GM06990 (cell line): ENCODE measurements around the gene FAM20C.

Experiments used
- DNase-seq: peaks from one replicate; pipeline ENCODE4 v3.0.0-alpha.2; 2011; ENCODE audit not compliant: insufficient read length; ENCODE audit errors: extremely low read depth
- H3K27me3 ChIP-seq: replicated peaks from 2 replicates; pipeline ENCODE4 v1.6.0; 2011; ENCODE audit warnings: low read length; ENCODE audit not compliant: control insufficient read depth, insufficient read depth
- H3K36me3 ChIP-seq: 2 replicates; pipeline ENCODE4 v1.5.1; 2011; ENCODE audit warnings: low read length; ENCODE audit not compliant: control insufficient read depth, insufficient read depth
- H3K4me3 ChIP-seq: replicated peaks from 2 replicates; pipeline ENCODE4 v1.5.1; 2011; ENCODE audit warnings: low read depth, mild to moderate bottlenecking, control low read depth, low read length
- CTCF ChIP-seq: IDR thresholded peaks from 2 replicates; pipeline ENCODE4 v1.5.1; 2011; ENCODE audit warnings: low read length, control low read depth, mild to moderate bottlenecking, inconsistent platforms; ENCODE audit not compliant: insufficient read depth, poor library complexity, severe bottlenecking

The FAM20C gene

GRCh38 chr7:234051-234707 is 41.8 kb downstream of the FAM20C start:
- no peak for DNase-seq
- no peaks in the 10 kb centered on the region for H3K36me3 ChIP-seq
- no peak overlapping the region for H3K4me3 ChIP-seq
- no peaks in the 10 kb centered on the region for H3K27me3 ChIP-seq
- TF ChIP-seq CTCF = no peak

GRCh38 chr7:234708-235553 is 42.6 kb downstream of the FAM20C start:
- no peak for TF ChIP-seq CTCF
- no peak for DNase-seq
- Histone ChIP-seq H3K4me3 (no peak overlapping the region), H3K27me3 (no peaks in the 10 kb centered on the region), H3K36me3 (no peaks in the 10 kb centered on the region)

- no peak for TF ChIP-seq CTCF
- Histone ChIP-seq H3K36me3 (no peaks in the 10 kb centered on the region), H3K27me3 (no peaks in the 10 kb centered on the region), H3K4me3 (no peak overlapping the region)
- no peak for DNase-seq
These were observed 43.4 kb downstream of the FAM20C start for GRCh38 chr7:235576-236395.

- H3K4me3 ChIP-seq = no peak overlapping the region
- H3K27me3 ChIP-seq = no peaks in the 10 kb centered on the region
- no peak for TF ChIP-seq CTCF
- no peaks in the 10 kb centered on the region for H3K36me3 ChIP-seq
- no peak for DNase-seq
These were observed 44.6 kb downstream of the FAM20C start for GRCh38 chr7:236967-237366.

GRCh38 chr7:237385-237784 is 45.0 kb downstream of the FAM20C start:
- Histone ChIP-seq H3K36me3 (no peaks in the 10 kb centered on the region), H3K4me3 (no peak overlapping the region), H3K27me3 (no peaks in the 10 kb centered on the region)
- TF ChIP-seq CTCF = no peak
- no peak for DNase-seq
